ENCODE measurements around the gene SIVA1. TPM values are rescaled to one million over a fixed set of nuclear protein-coding genes. Genes with fewer than 3 reads are reported as not detected.

The SIVA1 gene
- total RNA-seq, 3 donors from 2014 or later (not counting 1 experiment from before 2014, with no cell fraction given): 59.7 to 74.8 (median 59.8) TPM

DNA sequence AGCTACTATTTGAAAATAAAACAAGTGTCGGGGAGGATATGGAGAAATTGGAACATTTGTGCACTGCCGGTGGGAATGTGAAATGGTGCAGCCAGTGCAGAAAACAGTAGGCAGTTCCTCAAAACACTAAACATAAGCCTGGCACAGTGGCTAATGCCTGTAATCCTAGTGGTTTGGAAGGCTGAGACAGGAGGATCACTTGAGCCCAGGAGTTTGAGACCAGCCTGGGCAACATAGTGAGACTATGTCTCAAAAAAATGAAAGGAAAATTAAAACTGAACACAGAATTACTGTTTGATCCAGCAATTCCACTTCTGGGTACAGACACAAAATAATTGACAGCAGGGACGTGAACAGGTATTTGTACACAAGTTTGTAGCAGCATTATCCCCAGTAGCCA lies 12.6 kb downstream of the SIVA1 start:
- Histone ChIP-seq H3K4me3 (ENCODE audit: low read length) (no peak overlapping the region), H3K27me3 (ENCODE audit: control insufficient read depth, insufficient read depth, low read length) (no peaks in the 10 kb centered on the region), H3K36me3 (ENCODE audit: control insufficient read depth, insufficient read depth, low read length) (peaks cover 7% of the 10 kb centered on the region), H3K27ac (ENCODE audit: low read length) (no peak overlapping the region), H3K4me1 (ENCODE audit: control insufficient read depth, insufficient read depth, low read length) (peaks cover 8% of the 10 kb centered on the region), H3K9me3 (ENCODE audit: control insufficient read depth, insufficient read depth, low read length) (no peaks in the 10 kb centered on the region)
- DNase-seq: no peak
- Mint-ChIP-seq H3K4me1 (peaks cover 0 to 9% of the 10 kb centered on the region in 2 donors), H3K27me3 (ENCODE audit: low read depth in 2 of 2) (no peaks in the 10 kb centered on the region), H3K9me3 (no peaks in the 10 kb centered on the region), H3K4me3 (no peak overlapping the region), H3K27ac (no peak overlapping the region), H3K36me3 (no peaks in the 10 kb centered on the region)
- intact Hi-C loops (cut with micrococcal nuclease): no loop called here
- TF ChIP-seq, protein P1, sequence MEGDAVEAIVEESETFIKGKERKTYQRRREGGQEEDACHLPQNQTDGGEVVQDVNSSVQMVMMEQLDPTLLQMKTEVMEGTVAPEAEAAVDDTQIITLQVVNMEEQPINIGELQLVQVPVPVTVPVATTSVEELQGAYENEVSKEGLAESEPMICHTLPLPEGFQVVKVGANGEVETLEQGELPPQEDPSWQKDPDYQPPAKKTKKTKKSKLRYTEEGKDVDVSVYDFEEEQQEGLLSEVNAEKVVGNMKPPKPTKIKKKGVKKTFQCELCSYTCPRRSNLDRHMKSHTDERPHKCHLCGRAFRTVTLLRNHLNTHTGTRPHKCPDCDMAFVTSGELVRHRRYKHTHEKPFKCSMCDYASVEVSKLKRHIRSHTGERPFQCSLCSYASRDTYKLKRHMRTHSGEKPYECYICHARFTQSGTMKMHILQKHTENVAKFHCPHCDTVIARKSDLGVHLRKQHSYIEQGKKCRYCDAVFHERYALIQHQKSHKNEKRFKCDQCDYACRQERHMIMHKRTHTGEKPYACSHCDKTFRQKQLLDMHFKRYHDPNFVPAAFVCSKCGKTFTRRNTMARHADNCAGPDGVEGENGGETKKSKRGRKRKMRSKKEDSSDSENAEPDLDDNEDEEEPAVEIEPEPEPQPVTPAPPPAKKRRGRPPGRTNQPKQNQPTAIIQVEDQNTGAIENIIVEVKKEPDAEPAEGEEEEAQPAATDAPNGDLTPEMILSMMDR (IDR thresholded peaks at IDR 0.05): no peak
- WGBS (ENCODE audit: insufficient coverage): 100% methylated on average over 2 of the region's 3 CpGs
- no peak for ATAC-seq

DNA sequence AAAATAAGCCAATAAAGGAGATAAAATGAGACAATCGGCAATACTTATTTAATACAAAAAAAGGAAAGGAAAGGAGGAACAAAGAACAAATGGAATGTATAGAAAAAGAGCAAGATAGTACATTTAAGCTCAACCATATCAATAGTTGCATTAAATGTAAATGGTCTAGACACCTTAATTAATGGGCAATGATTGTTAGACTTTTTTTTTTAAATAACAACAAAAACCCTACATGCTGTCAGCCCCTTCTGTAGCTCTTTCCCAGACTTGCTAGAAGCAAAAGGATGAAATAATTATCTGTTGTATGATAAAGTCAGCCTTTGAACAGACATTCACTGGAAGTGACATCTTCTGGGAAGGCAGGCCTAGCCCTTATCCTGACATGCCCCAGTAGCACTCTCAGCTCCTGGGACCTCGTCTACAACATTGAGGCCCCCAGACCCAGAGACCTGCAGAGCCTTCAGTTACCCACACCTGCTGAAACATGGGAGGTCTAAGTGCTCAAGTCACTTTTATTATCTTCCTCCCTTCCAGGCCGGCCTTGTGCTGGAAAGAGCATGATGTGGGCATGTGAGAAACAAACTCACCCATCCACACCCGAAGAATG lies 13.4 kb downstream of the SIVA1 start:
- DNase-seq (no peak), ATAC-seq (no peak)
- Histone ChIP-seq H3K27me3 (ENCODE audit: control insufficient read depth, insufficient read depth, low read length) (no peaks in the 10 kb centered on the region), H3K4me3 (ENCODE audit: low read length) (no peak overlapping the region), H3K4me1 (ENCODE audit: control insufficient read depth, insufficient read depth, low read length) (peaks cover 8% of the 10 kb centered on the region), H3K36me3 (ENCODE audit: control insufficient read depth, insufficient read depth, low read length) (peaks cover 14% of the 10 kb centered on the region), H3K27ac (ENCODE audit: low read length) (no peak overlapping the region), H3K9me3 (ENCODE audit: control insufficient read depth, insufficient read depth, low read length) (no peaks in the 10 kb centered on the region)
- intact Hi-C loops (cut with micrococcal nuclease): no loop called here
- 94% methylated on average over 1 of the region's 4 CpGs for WGBS (ENCODE audit: insufficient coverage)
- peaks cover 0 to under 1% of the 10 kb centered on the region in 2 donors for H3K4me1 Mint-ChIP-seq
- peaks cover 0 to 2% of the 10 kb centered on the region in 2 donors for H3K9me3 Mint-ChIP-seq
- TF ChIP-seq, protein P1 (IDR thresholded peaks at IDR 0.05): no peak
- H3K27me3 Mint-ChIP-seq (ENCODE audit: low read depth in 2 of 2): no peaks in the 10 kb centered on the region
- no peak overlapping the region for H3K27ac Mint-ChIP-seq
- no peaks in the 10 kb centered on the region for H3K36me3 Mint-ChIP-seq
- no peak overlapping the region for H3K4me3 Mint-ChIP-seq

DNA sequence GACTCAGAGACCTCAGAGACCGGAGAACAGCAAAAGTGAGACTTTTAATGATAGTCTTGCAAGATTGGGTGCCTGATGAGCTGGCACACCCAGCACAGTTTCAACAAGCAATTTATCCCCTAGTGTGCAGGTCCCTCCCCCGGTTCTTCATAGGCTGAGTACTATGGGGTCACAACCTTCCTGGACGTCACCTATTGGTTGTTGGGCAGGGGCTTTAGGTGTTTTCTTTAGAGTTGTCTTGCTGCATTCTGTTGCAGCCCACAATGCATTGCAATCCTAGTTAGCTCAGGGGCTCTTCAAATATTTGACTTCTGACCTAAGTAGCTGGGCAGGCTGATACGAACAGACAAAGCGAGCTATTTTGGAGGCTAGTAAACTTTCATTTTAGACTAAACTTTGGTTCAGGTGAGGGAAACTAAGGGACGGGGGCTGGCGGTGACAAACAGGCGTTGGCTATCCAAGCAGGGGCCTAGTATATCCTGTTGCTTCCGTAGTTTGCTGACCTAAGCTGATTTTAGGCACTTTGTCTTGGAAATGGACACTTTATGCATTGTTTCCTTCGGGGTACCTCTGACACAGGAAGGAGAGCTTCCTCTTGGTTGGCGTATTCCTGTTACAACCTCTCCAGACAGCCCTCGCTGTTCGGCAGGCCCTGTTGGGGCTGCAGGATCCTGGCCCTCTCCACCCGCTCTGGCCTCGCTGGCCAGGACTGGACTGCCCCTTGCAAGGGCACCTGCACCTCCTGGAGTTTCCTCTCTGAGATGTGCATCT lies 14.1 kb downstream of the SIVA1 start:
- H3K4me1 Mint-ChIP-seq: no peaks in the 10 kb centered on the region
- Histone ChIP-seq H3K9me3 (ENCODE audit: control insufficient read depth, insufficient read depth, low read length) (no peaks in the 10 kb centered on the region), H3K4me3 (ENCODE audit: low read length) (no peak overlapping the region), H3K27ac (ENCODE audit: low read length) (no peak overlapping the region), H3K4me1 (ENCODE audit: control insufficient read depth, insufficient read depth, low read length) (peaks cover 8% of the 10 kb centered on the region), H3K36me3 (ENCODE audit: control insufficient read depth, insufficient read depth, low read length) (peaks cover 21% of the 10 kb centered on the region), H3K27me3 (ENCODE audit: control insufficient read depth, insufficient read depth, low read length) (no peaks in the 10 kb centered on the region)
- TF ChIP-seq, protein P1 (IDR thresholded peaks at IDR 0.05): no peak
- H3K4me3 Mint-ChIP-seq: no peak overlapping the region
- ATAC-seq: no peak
- WGBS (ENCODE audit: insufficient coverage): 85% methylated on average over 13 of the region's 15 CpGs
- DNase-seq: no peak
- no peak overlapping the region for H3K27ac Mint-ChIP-seq
- H3K9me3 Mint-ChIP-seq: peaks cover 0 to 2% of the 10 kb centered on the region in 2 donors
- intact Hi-C loops (cut with micrococcal nuclease): no loop called here
- H3K36me3 Mint-ChIP-seq: no peaks in the 10 kb centered on the region
- no peaks in the 10 kb centered on the region for H3K27me3 Mint-ChIP-seq (ENCODE audit: low read depth in 2 of 2)
